GM18858 (cell line): Measurements from ENCODE around the gene ZNF503.

Source experiments
- ATAC-seq: cut with Tn5 transposase; IDR thresholded peaks from one replicate; pipeline ENCODE4 v1.9.1; 2021; ENCODE audit not compliant: unreplicated experiment

Gene ZNF503

GRCh38 chr10:75401569-75402485, at the start of gene ZNF503:
ZNF503 (minus strand) TSS chr10:75401764; CDS start chr10:75401419, 345 bp downstream.
- no peak for ATAC-seq

- ATAC-seq, result no peak
These were observed 49.4 kb upstream of the ZNF503 start for GRCh38 chr10:75450644-75451640.

- no peak for ATAC-seq
These were observed 48.5 kb upstream of the ZNF503 start for GRCh38 chr10:75450075-75450445.

- no peak for ATAC-seq
These were observed 48.0 kb upstream of the ZNF503 start for GRCh38 chr10:75449382-75450074.

- no peak for ATAC-seq
These were observed 46.6 kb upstream of the ZNF503 start for GRCh38 chr10:75448166-75448565.

GRCh38 chr10:75446508-75446907, 44.9 kb upstream of the ZNF503 start:
- no peak for ATAC-seq

- no peak for ATAC-seq
These were observed 43.3 kb upstream of the ZNF503 start for GRCh38 chr10:75444781-75445386.

- no peak for ATAC-seq
These were observed 41.8 kb upstream of the ZNF503 start for GRCh38 chr10:75443362-75443761.

GRCh38 chr10:75441682-75442081, 40.1 kb upstream of the ZNF503 start:
- ATAC-seq, result no peak

GRCh38 chr10:75441196-75441595, 39.6 kb upstream of the ZNF503 start:
- no peak for ATAC-seq

- ATAC-seq, result no peak
These were observed 38.8 kb upstream of the ZNF503 start for GRCh38 chr10:75440271-75440793.

GRCh38 chr10:75439811-75440210, 38.2 kb upstream of the ZNF503 start:
- no peak for ATAC-seq

- ATAC-seq, result no peak
These were observed 36.7 kb upstream of the ZNF503 start for GRCh38 chr10:75438275-75438674.

GRCh38 chr10:75437693-75438092, 36.1 kb upstream of the ZNF503 start:
- no peak for ATAC-seq

GRCh38 chr10:75436896-75437295, 35.3 kb upstream of the ZNF503 start:
- ATAC-seq, result no peak

- ATAC-seq, result no peak
These were observed 33.7 kb upstream of the ZNF503 start for GRCh38 chr10:75435291-75435690.

- no peak for ATAC-seq
These were observed 32.7 kb upstream of the ZNF503 start for GRCh38 chr10:75434291-75434690.

GRCh38 chr10:75433216-75433615, 31.7 kb upstream of the ZNF503 start:
- no peak for ATAC-seq

GRCh38 chr10:75432763-75433162, 31.2 kb upstream of the ZNF503 start:
- no peak for ATAC-seq

GRCh38 chr10:75432176-75432575, 30.6 kb upstream of the ZNF503 start:
- no peak for ATAC-seq
